ENCODE data around the gene TP53RK. TPM values are rescaled to one million over a fixed set of nuclear protein-coding genes. Genes with fewer than 3 reads are reported as not detected.

TP53RK gene
- total and polyA plus RNA-seq, 2 of the 13 experiments (the other 11 are each of a cell fraction or from before 2014, with no cell fraction given), result 12.9 to 25.5 TPM

DNA sequence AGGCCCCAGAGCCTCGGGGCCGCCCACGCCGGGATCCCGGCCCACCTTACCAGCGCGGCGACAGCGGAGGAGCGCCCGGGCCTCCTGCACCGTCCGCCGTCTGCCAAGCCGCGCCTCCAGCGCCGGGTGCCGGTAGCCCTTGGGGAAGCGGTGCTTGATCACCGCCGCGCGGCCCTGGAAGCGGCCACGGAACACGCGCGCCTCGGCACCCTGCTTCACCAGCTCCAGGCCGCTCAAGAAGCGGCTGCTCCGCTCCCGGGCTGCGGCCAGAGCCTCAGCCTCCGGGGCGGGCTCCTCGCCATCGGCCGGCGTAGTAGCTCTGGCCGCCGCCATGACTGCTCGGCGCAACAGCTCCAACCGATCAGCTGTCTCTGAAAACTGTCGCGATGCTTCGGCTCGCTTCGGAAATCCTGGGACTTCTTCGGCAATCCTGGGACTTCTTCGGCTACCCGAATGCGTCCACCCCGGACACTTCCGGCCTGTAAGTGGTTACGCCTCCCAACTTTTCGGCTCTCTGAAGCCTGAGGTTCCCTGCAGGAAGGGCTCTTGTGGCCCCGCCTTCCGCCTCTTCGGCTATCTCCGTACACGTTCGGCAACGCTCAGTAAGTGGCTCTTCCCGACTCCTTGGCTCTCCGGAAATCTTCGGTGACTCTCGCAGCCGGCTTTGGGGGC, at the start of gene TP53RK (continued):
- TF ChIP-seq ZNF280D (CRISPR knock-in tag; IDR thresholded peaks at IDR 0.05), result no peak
- no peak; the same call in 1 of the 2 replicates for TF ChIP-seq NFKBIZ (CRISPR knock-in tag; IDR thresholded peaks at IDR 0.05)
- TF ChIP-seq TERF1 (CRISPR knock-in tag; IDR thresholded peaks at IDR 0.05), result peak; percentile 86; the same call in 1 of the 2 replicates
- TF ChIP-seq RARG (CRISPR knock-in tag; IDR thresholded peaks at IDR 0.05; ENCODE audit: low read depth), result peak; percentile 97; the same call in 1 of the 2 replicates
- peak; percentile 25; the same call in 1 of the 2 replicates for TF ChIP-seq SMYD3 (CRISPR knock-in tag; IDR thresholded peaks at IDR 0.05)
- no peak for TF ChIP-seq ZMYM2 (CRISPR knock-in tag; IDR thresholded peaks at IDR 0.05)
- TF ChIP-seq, protein P1, sequence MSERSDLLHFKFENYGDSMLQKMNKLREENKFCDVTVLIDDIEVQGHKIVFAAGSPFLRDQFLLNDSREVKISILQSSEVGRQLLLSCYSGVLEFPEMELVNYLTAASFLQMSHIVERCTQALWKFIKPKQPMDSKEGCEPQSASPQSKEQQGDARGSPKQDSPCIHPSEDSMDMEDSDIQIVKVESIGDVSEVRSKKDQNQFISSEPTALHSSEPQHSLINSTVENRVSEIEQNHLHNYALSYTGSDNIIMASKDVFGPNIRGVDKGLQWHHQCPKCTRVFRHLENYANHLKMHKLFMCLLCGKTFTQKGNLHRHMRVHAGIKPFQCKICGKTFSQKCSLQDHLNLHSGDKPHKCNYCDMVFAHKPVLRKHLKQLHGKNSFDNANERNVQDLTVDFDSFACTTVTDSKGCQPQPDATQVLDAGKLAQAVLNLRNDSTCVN (CRISPR knock-in tag; IDR thresholded peaks at IDR 0.05; ENCODE audit: borderline replicate concordance), result peak; percentile 62; the same call in 1 of the 2 replicates
- peak; percentile 59; the same call in 1 of the 2 replicates for TF ChIP-seq ZNF512 (CRISPR knock-in tag; IDR thresholded peaks at IDR 0.05)
- TF ChIP-seq, protein P2, sequence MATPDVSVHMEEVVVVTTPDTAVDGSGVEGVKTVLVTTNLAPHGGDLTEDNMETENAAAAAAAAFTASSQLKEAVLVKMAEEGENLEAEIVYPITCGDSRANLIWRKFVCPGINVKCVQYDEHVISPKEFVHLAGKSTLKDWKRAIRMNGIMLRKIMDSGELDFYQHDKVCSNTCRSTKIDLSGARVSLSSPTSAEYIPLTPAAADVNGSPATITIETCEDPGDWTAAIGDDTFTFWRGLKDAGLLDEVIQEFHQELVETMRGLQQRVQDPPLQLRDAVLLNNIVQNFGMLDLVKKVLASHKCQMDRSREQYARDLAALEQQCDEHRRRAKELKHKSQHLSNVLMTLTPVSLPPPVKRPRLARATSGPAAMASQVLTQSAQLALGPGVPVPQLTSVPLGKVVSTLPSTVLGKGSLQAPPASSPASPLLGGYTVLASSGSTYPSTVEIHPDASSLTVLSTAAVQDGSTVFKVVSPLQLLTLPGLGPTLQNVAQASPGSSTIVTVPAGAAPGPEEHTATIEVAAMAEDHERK (CRISPR knock-in tag; IDR thresholded peaks at IDR 0.05; ENCODE audit: low read depth), result no peak
- TF ChIP-seq CENPX (CRISPR knock-in tag; IDR thresholded peaks at IDR 0.05), result no peak
- TF ChIP-seq ZNF883 (CRISPR knock-in tag; IDR thresholded peaks at IDR 0.05; ENCODE audit: not compliant biosample characterization), result peak; percentile 98
- TF ChIP-seq NR2C2 (CRISPR knock-in tag; IDR thresholded peaks at IDR 0.05; ENCODE audit: borderline replicate concordance), result peak; percentile 19; the same call in 1 of the 2 replicates
- no peak for TF ChIP-seq ZNF781 (CRISPR knock-in tag; IDR thresholded peaks at IDR 0.05; ENCODE audit: borderline replicate concordance, not compliant biosample characterization)
- peak; percentile 85; the same call in 1 of the 2 replicates for TF ChIP-seq ZSCAN12 (CRISPR knock-in tag; IDR thresholded peaks at IDR 0.05)
- no peak for TF ChIP-seq HMGA1 (CRISPR knock-in tag; conservative IDR thresholded peaks at IDR 0.05)
- TF ChIP-seq ZNF749 (CRISPR knock-in tag; IDR thresholded peaks at IDR 0.05; ENCODE audit: borderline replicate concordance), result peak; percentile 95; the same call in 1 of the 2 replicates
- 0 out of 2 replicates have a peak, but pooled peaks have one; percentile 30 for TF ChIP-seq ZC3H4 (CRISPR knock-in tag; IDR thresholded peaks at IDR 0.05; ENCODE audit: borderline replicate concordance)
- TF ChIP-seq ZNF3 (CRISPR knock-in tag; IDR thresholded peaks at IDR 0.05), result no peak
- no peak for TF ChIP-seq NR3C1 (CRISPR knock-in tag; IDR thresholded peaks at IDR 0.05)
- no peak for TF ChIP-seq PAF1 (CRISPR knock-in tag; IDR thresholded peaks at IDR 0.05)

Measured in HepG2 (cell line).